ENCODE data around the gene NAGK.
"Not testable (repeated sequence)": the region's sequence is repeated elsewhere in the genome, so short reads cannot be mapped to it uniquely, and the experiment has no call there.

NAGK gene

GRCh38 chr2:71045865-71046548 is 22.4 kb upstream of the NAGK start:
- no peak for ATAC-seq (ENCODE audit: insufficient read depth, low read depth)
- H3K9ac ChIP-seq (ENCODE audit: low read depth, low read length): no peak overlapping the region
- no peak overlapping the region for H3K4me3 ChIP-seq (ENCODE audit: low read depth in 1 of 2, low read length in 2 of 2)
- no peak overlapping the region for H3K27ac ChIP-seq (ENCODE audit: low read length)
- no peaks in the 10 kb centered on the region for H3K36me3 ChIP-seq (ENCODE audit: insufficient read depth, low read length)
- no peak overlapping the region for H2AFZ ChIP-seq (ENCODE audit: low read depth, low read length)
- no peaks in the 10 kb centered on the region for H3K79me2 ChIP-seq (ENCODE audit: insufficient read depth, low read length)
- H3K27me3 ChIP-seq (ENCODE audit: insufficient read depth, low read length, poor library complexity): no peaks in the 10 kb centered on the region
- H3K4me1 ChIP-seq (ENCODE audit: insufficient read depth, low read length): no peaks in the 10 kb centered on the region
- no peak for DNase-seq
- no peak for TF ChIP-seq CTCF (IDR thresholded peaks at IDR 0.05; ENCODE audit: borderline replicate concordance, extremely low read depth, low read length, poor library complexity, severe bottlenecking)
- no peak for TF ChIP-seq EZH2 (IDR thresholded peaks at IDR 0.05; ENCODE audit: borderline replicate concordance, low read depth, low read length, severe bottlenecking)
- no peak overlapping the region for H3K4me2 ChIP-seq (ENCODE audit: insufficient read depth, low read length)
- H4K20me1 ChIP-seq (ENCODE audit: insufficient read depth, low read length): no peaks in the 10 kb centered on the region
- no peaks in the 10 kb centered on the region for H3K9me3 ChIP-seq (ENCODE audit: insufficient read depth, low read length, severe bottlenecking)

- H3K27me3 ChIP-seq (ENCODE audit: insufficient read depth, low read length, poor library complexity): no peaks in the 10 kb centered on the region
- H2AFZ ChIP-seq (ENCODE audit: low read depth, low read length): no peak overlapping the region
- H3K4me3 ChIP-seq (ENCODE audit: low read depth in 1 of 2, low read length in 2 of 2): no peak overlapping the region
- H3K9ac ChIP-seq (ENCODE audit: low read depth, low read length): no peak overlapping the region
- H3K4me1 ChIP-seq (ENCODE audit: insufficient read depth, low read length): no peaks in the 10 kb centered on the region
- no peaks in the 10 kb centered on the region for H3K9me3 ChIP-seq (ENCODE audit: insufficient read depth, low read length, severe bottlenecking)
- H3K4me2 ChIP-seq (ENCODE audit: insufficient read depth, low read length): no peak overlapping the region
- TF ChIP-seq CTCF (IDR thresholded peaks at IDR 0.05; ENCODE audit: borderline replicate concordance, extremely low read depth, low read length, poor library complexity, severe bottlenecking) (no peak), EZH2 (IDR thresholded peaks at IDR 0.05; ENCODE audit: borderline replicate concordance, low read depth, low read length, severe bottlenecking) (no peak)
- H3K36me3 ChIP-seq (ENCODE audit: insufficient read depth, low read length): no peaks in the 10 kb centered on the region
- H4K20me1 ChIP-seq (ENCODE audit: insufficient read depth, low read length): no peaks in the 10 kb centered on the region
- no peak overlapping the region for H3K27ac ChIP-seq (ENCODE audit: low read length)
- no peak for DNase-seq
- H3K79me2 ChIP-seq (ENCODE audit: insufficient read depth, low read length): no peaks in the 10 kb centered on the region
- no peak for ATAC-seq (ENCODE audit: insufficient read depth, low read depth)
These were observed 20.4 kb upstream of the NAGK start for GRCh38 chr2:71048096-71048495.

- H3K4me2 ChIP-seq (ENCODE audit: insufficient read depth, low read length): not testable (repeated sequence)
These were observed 18.6 kb upstream of the NAGK start for GRCh38 chr2:71049704-71050360.

GRCh38 chr2:71055206-71055740 is 13.2 kb upstream of the NAGK start:
- H3K27me3 ChIP-seq (ENCODE audit: insufficient read depth, low read length, poor library complexity); ATAC-seq (ENCODE audit: insufficient read depth, low read depth); H4K20me1 ChIP-seq (ENCODE audit: insufficient read depth, low read length); H3K4me3 ChIP-seq (ENCODE audit: low read depth in 1 of 2, low read length in 2 of 2); H3K9me3 ChIP-seq (ENCODE audit: insufficient read depth, low read length, severe bottlenecking); H3K27ac ChIP-seq (ENCODE audit: low read length); H3K36me3 ChIP-seq (ENCODE audit: insufficient read depth, low read length); DNase-seq; H3K4me2 ChIP-seq (ENCODE audit: insufficient read depth, low read length); H3K9ac ChIP-seq (ENCODE audit: low read depth, low read length); H2AFZ ChIP-seq (ENCODE audit: low read depth, low read length); H3K79me2 ChIP-seq (ENCODE audit: insufficient read depth, low read length); H3K4me1 ChIP-seq (ENCODE audit: insufficient read depth, low read length): not testable (repeated sequence)

More at GRCh38 chr2:71049704-71050360, 18.6 kb upstream of the NAGK start:
- not testable (repeated sequence) for H3K27ac ChIP-seq (ENCODE audit: low read length); H2AFZ ChIP-seq (ENCODE audit: low read depth, low read length); H3K36me3 ChIP-seq (ENCODE audit: insufficient read depth, low read length); DNase-seq; H3K27me3 ChIP-seq (ENCODE audit: insufficient read depth, low read length, poor library complexity); H3K4me1 ChIP-seq (ENCODE audit: insufficient read depth, low read length); ATAC-seq (ENCODE audit: insufficient read depth, low read depth); H4K20me1 ChIP-seq (ENCODE audit: insufficient read depth, low read length); H3K79me2 ChIP-seq (ENCODE audit: insufficient read depth, low read length); H3K4me3 ChIP-seq (ENCODE audit: low read depth in 1 of 2, low read length in 2 of 2); H3K9ac ChIP-seq (ENCODE audit: low read depth, low read length); H3K9me3 ChIP-seq (ENCODE audit: insufficient read depth, low read length, severe bottlenecking)
